HG03439 (cell line): ENCODE data around the gene CISD1.

Experiments
- ATAC-seq: cut with Tn5 transposase; IDR thresholded peaks from one replicate; pipeline ENCODE4 v1.9.1; 2021; ENCODE audit warnings: mild to moderate bottlenecking, moderate library complexity; ENCODE audit not compliant: unreplicated experiment

CISD1 gene

DNA sequence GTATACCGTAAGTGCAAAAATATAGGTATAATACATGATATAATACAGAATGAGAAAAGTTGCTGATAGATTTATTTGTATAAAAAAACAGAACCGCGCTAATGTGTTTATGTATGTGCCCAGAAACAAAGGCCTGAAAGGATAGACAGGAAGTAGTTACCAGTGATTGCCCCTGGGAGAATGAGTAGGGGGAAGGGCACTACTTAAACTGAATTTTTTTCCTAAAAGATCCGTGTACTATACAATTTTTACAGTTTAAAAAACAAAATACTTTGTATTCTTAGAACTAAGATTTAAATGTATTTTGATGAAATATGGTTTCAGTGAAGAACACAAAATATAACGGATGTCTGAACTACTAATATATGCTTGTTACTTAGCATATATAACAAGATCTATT lies 4.2 kb upstream of the CISD1 start:
- no peak for ATAC-seq

DNA sequence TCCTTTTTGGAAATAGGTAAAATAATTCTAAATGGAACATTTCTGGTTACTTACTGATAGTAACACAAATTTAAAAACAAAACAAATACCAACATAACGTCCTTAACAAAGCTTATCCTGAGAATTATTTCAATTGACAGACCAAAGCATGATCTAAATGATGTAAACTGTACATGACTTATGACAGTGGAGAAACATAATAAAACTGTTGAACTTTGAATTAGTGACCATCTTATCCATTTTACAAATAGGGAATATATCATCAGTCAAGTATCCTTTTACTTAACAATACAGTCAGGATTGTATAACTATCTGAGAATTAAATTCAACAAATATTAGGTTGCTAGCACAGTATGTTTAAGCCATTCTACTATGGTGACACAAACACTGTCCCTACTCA lies 3.7 kb upstream of the CISD1 start:
- no peak for ATAC-seq

DNA sequence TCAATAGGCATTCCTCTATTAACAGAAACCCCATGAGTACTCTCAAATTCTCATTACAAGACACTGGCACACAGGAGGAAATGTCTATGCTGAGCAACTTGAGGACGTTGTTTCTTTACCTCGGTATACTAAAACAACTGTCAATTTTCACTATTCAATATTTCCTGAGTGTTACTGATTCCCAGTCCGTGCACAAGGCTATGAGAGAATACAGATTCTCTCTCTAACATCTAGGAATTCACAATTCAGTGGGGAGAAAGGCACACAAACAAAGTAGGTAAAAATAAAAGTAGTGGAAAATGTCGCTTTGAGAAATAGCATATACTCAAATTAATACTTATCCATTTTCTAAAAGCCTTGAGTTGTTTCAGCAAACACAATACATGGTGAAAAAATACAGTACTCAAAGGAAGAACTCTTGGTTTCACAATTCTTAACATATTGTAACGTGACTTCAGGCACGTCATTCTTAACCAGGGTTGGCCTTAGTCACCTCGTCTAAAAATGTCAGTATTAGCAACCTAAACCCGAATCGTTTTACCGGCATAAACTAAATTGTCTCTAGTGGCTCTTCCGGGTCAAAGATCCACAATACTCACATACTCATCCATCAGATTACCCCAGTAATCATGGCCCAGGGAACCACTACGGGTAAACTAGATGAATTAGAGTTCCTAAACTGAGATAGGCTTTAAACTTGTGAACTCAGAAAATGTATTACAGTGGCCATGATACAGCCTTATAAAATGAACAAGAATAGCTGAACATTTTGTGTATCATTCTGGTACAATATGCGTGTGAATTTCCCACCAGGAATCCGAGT lies 2.7 kb upstream of the CISD1 start:
- ATAC-seq = no peak

DNA sequence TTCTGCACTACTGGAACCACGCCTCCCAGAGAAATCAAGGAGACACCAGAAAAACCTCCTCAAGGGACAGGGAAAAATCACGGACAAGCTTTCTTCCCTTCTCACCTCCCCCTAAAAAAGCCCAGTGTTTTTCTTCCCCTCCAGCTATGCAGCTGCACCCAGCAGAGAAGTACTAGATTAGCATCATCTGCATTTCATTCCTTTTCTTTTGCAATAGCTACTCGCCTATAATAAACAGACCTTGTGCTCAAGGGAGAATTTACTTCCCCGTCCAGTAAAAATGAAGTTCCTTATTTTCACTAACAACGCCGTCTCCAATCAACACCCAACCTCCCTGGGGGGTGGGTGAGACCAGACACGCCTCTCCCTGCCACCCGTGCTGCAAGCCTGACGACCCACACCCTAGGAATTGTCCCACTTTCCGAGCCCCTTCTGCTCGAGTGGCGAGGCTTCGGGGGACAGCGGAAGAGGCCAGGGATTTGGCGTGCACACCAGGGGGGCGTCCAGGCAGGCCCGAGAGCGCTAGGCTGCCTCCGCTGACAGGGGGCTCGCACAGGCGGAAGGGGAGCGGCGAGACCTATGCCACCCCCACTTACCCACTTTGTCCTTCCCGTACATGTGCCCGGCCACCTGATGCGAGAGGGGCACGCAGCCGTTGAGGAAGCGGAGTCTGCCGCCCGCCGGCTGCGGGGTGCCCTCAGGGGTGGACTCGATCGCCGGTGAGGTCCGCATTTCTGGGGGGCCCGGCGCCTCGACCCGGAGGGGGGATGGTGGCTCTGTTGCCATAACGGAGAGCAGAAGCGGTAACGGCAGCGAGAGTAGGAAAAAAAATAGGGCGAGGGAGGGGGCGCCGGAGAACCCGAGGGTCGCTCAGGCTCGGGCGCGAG lies 1.9 kb upstream of the CISD1 start:
- peak; percentile 5 for ATAC-seq

DNA sequence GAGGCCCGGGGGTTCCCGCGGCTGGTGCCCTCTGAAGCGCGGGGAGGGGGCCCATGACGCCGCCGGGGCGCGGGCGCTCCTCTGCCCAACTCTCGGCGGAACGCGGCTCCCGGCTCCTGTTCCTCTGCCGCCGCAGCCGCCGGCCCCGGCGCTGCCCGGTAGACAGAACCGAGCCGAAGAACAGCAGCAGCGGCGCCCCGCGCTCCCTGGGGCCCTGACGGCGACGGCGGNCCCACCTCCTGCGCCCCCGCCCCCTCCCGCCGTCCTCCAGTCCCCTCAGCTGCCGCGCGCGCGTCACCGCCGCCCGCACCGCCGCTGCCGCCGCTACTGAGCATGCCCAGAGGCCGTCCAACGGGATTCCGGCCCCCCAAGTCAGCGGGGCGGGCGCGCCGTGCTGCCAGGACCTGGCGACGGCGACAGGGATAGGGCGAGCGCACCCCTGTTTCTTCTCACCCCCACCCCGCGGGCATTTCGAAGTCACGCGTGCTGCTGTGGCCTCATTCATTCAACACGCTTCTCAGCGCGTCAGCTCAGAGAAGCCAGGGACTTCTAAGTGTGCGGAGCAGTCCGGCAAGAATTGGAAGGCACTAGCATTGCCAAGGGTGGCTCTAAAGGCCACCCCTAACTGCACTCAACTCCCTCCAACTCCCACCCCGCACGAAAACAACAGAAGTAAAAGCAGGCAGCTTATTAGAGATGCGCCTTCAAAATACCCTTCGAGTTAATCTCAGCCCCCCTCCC lies 1.1 kb upstream of the CISD1 start, which contains the start of gene IPMK:
Gene IPMK, minus strand, starts transcription at position 182 of the 741 bp plus-strand sequence. CDS start 283 bp downstream, outside the sequence.
- peak; percentile 58 for ATAC-seq

DNA sequence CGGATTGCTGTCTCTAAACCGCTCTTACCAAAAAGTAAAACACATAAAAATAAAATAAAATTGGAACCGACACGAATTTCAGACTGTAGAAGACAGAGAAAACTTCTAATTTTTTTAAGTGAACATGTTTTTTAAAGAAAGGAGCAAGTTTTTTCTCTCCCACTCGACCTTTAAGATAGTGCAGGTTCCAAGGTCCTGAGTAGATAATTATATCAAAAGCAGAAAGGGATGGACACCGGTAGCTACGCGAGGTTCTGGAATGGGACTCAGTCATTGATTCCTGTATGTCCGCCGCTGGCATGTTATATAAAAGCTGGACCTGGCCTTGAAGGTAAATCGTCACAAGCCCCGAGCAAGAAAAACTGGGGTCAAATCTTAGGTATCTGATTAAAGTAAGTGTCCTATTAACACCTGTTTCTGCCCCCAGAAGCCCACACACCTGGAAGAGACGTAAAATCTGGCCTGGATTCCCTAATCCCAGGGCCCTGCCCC lies 462 bp upstream of the CISD1 start:
- ATAC-seq = peak; percentile 1

DNA sequence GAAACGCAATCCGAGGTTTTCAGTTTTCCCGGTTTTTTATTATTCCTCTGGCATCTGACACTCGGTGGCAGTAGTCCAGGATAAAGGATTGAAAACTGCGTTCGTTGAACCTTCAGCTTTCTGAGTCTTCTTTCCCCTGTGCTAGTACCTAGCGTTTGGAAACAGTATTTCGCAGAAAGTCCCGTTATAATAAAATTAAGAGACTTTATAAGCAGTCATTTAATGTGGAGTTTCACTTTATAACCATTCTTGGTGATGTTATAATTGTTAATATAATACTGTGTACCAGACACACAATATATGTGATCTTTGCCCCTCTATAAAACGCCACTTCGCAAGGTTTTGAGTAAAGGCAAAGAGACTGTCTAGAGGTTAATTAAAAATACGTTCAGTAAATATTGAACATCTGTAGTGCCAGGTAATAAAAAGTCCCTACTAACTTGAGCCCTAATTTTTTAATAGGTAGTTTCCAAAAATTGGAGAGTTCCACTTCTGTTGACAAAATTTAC lies 874 bp downstream of the CISD1 start:
- no peak for ATAC-seq

DNA sequence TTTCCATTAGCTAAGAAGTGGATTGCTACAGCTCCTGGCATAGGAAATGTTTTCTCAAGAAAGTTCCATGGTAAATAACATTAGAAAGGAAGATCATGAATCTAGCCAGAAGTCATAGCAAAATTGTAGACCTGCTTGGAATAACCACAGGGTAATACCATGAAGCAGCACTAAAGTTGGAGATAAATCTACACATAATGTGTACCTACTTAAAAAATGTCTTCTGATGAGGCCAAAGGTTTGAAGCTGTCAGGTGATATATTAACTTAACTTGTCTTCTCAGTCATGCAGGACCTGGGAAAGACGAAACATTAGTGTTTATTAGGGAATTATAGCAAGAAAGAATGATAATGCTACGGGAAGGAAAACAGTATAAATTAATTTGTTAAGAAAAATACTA lies 6.3 kb downstream of the CISD1 start:
- ATAC-seq = no peak

DNA sequence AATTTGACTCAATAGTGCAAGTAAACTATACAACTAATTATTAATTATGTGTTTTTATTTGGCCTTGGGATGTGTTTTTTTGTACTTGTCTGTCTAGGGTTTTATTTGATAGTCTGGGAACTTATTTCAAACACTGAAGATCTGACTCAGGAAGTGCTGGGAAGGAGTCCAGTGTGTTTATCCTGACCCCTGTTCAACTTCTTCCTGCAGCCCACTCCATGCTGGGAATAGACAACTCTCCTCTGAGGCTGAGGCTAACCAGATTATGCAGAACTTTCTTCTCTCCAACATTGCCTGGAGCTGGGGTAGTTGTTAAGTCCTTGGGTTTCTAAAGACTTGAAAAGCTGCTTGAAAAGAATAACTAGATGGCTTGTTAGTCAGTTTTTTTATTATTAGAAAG lies 6.9 kb downstream of the CISD1 start:
- no peak for ATAC-seq

DNA sequence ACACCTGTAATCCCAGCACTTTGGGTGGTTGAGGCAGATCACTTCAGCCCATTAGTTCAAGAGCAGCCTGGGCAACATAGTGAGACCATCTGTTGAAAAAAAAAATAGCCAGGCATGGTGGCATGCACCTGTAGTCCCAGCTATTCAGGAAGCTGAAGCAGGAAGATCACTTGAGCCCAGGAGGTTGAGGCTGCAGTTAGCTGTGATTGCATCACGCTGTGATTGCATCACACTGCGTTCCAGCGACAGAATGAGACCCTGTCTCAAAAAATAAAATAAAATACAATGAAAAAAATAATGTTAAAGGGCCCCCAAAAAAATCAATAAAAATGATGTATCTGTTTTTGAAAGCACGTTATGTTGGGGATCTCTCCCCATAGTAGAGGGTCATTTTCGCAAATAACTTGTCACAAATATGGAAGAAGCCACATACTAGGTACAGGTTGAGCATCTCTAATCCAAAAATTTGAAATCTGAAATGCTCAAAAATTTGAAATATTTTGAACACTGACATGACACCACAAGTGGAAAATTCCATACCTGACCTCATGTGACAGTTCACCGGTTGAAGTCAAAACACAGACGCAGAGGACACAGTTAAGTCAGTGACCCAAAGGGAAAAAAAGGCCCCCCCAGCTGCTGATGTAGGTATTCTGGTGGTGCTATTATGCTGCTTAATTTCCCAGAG lies 9.5 kb downstream of the CISD1 start:
- ATAC-seq = no peak

DNA sequence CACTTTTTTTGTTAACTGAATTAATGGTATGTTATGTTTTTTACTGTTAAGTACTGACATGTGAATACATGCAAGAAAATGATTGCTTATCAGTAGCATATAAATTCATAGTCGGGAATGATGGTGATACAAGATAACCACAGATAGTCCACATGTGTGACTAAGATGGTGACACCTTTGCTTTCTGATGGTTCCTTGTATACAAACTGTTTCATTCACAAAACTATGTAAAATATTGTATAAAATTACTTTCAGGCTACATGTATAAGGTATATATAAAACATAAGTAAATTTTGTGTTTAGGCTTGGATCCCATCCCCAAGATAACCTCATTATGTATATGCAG lies 10.0 kb downstream of the CISD1 start:
- ATAC-seq = no peak

DNA sequence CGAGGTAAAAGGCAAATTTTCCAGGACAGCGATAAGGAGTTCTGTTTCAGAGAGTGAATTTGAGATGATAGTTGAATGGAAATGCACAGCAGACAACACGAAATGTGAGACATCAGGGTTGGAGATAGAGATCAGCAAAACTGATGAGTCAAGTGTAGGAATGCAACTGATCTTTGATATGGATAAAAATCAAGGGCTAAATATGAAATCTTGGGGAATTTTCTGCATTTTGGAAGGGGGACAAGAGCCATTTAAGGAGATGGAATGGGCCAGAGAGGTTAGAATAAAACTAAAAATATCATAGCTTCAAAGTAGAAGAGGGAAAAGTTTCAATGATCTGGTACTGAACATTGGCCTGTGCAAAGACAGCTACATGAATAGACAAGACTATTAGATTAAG lies 11.5 kb downstream of the CISD1 start:
- no peak for ATAC-seq

DNA sequence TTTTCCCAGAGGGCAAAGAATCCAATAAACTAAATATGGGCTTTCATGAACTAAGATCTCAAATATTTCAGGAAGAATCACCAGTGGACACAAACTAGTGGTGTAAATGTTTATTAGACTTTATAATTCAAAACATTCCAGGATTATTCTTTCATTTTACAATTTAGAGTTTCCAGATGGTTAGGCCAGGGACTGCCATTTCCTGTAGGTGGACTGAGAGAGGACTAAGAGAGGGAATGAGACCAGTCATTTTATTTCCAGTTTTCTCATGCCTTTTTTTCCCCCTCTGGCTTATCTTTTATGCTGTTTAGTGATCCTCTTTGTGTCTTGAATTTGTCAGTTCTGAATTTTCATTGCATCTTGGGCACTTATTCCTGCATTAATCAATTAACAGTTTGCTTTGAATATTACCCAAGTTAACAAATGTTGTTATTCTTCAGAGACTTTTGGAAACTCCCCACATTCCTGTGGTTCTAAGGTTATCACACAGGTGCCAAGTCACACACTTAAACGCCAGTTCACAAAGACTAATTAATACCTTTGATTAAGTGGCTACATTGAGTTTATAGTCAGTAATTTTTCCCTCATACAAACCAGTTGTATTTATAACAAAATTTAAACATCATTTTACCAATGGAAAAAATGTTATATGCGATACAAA lies 12.3 kb downstream of the CISD1 start:
- ATAC-seq = no peak

DNA sequence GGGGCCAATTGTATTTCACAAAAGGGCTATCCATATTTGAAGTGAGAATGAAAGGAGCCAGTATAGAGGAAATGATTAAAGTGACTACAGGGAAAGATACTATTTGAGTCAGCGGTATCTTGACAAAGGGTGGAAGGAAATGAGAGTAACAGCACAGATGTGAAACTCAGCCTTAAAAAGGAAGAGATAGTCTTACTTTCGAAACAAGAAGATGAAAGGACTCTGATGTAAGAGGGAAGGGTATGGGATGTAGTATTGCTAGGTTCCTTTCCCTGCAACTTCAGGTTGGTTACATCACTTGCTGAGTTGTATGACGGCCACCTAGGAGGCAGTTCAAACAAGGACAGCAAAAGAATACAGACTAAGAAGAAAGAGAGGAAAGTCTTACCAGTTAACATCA lies 13.7 kb downstream of the CISD1 start:
- peak; percentile 99 for ATAC-seq

DNA sequence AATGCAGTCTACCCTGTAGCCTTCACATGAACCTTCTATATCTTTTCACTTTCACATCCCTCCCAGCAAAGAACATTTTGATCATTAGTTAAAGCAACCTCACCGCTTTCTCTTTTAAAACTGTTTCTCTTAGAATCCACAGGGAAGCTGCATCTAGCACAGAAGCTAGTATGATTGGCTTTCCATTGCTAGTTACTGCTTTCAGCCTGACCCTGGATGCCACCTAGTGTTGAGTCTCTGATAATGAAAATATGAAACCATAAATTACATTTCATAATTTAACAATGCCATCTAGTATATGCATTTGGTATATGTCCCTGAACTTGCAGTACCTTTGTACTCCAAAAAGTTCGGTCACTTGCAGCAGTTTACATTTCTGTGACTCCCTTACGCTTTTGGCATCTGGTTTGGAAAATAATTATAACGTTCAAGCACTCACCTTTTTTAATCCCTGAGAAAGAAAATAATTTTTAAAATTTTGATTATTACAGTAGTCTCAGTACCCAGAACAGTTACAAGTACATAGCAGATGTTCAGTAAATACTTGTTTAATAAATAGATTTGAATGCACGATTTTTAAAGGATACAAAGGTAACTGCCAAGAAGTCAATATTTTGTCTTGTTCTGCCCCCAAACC lies 22.7 kb downstream of the CISD1 start:
- ATAC-seq = peak; percentile 82

DNA sequence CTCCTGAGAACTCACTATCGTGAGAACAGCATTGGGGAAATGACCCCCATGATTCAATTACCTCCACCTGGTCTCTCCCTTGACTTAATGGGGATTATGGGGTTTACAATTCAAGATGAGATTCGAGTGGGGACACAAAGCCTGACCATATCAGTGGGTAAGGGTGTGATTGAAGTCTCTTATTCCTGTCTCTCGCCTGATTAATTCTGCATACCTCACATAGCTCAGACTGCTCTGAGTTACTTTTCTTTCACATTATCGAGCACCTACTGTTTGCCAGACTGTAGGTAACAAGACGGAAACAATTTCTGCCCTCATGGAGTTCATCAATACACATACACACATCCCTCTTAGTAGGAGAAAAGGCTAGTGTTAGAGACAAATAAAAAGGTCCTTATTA lies 25.0 kb downstream of the CISD1 start:
- no peak for ATAC-seq

DNA sequence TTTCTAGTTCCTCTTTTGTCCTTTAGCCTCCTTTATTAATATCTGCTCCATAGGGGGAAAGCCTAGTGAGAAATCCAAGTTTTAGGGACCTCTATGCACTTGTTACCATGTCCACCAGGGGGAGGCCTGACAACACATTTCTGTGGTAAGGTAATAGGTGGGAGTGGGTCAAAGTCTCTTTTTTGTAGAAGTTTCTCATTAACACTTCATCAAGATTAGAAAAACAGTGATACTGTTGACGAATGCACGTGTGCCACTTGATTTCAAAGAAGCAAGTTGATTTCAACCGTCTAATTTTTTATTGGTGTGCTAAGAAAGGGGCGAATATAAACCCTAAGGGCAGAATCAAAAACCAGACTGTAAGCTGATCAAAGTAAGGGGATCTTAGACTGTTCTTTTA lies 30.6 kb downstream of the CISD1 start:
- peak; percentile 71 for ATAC-seq

DNA sequence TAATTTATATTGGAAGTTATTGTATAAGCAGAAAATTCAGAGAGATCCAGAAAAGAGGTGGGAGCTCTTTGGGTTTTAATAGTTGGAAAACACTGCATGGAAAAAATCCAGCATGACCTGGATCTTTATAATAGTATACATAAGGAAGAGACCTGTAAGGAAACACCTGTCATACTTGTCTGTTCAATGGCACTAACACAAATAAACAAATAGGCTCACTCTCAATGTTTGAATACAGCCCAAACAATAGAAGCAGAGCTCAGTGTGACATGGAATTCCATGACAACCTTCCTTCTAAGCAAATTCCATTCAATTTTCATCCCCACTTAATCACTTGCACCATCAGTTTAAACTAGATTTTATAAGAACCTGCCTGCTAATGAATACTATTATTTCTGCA lies 31.7 kb downstream of the CISD1 start:
- no peak for ATAC-seq

DNA sequence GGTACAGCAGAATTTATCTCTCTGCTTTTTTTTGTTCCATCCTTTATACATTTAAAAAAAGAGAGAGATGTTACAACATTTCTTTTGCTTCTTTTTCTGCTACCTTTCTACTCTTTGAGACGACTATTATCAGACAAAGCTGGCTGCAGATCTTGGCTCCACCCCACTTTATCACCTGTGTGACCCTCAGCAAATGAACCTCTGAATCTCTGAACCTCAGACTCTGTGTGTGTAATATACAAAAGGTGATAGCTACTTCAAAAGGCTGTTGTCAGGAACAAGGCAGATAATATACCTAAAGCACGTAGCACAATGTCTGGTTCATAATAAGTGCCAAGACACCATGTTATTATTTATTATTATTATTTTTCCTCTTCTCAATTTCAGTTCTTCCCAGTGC lies 33.3 kb downstream of the CISD1 start:
- no peak for ATAC-seq
